ENCODE data around the gene MSANTD1. TPM values are rescaled to one million over a fixed set of nuclear protein-coding genes. Genes with fewer than 3 reads are reported as not detected.

The MSANTD1 gene
- total and polyA plus RNA-seq, 9 donors = 0.15 to 1.4 (median 0.87) TPM

DNA sequence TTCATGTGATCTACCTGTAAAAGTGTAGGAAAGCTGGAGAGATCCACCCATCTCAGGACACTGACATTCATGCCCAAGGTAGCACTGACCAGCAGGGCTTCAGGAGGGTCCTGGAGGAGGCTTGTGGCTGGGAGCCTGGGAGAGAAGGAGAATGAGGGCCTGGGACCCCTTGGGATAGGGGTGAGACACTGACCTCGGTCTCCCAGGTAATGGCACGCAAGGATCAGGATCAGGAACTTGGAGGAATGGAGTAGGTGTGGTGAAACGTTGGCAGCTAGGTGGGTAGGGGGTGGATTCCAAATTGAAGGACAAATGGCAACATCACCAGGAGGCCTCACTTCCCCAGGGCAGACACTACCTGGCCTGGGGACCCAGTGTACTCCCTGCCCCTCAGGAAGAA is 31.5 kb downstream of the MSANTD1 start:
- Histone ChIP-seq H3K27ac (no peak overlapping the region), H3K9me3 (no peaks in the 10 kb centered on the region), H3K4me1 (ENCODE audit: insufficient read depth) (no peaks in the 10 kb centered on the region), H3K36me3 (no peaks in the 10 kb centered on the region), H3K27me3 (no peaks in the 10 kb centered on the region), H3K4me3 (no peak overlapping the region)
- DNase-seq = no peak
- WGBS, 3 donors = 82 to 90% (median 84%) methylated on average over 3 of the region's 3 CpGs
- TF ChIP-seq, protein P1, sequence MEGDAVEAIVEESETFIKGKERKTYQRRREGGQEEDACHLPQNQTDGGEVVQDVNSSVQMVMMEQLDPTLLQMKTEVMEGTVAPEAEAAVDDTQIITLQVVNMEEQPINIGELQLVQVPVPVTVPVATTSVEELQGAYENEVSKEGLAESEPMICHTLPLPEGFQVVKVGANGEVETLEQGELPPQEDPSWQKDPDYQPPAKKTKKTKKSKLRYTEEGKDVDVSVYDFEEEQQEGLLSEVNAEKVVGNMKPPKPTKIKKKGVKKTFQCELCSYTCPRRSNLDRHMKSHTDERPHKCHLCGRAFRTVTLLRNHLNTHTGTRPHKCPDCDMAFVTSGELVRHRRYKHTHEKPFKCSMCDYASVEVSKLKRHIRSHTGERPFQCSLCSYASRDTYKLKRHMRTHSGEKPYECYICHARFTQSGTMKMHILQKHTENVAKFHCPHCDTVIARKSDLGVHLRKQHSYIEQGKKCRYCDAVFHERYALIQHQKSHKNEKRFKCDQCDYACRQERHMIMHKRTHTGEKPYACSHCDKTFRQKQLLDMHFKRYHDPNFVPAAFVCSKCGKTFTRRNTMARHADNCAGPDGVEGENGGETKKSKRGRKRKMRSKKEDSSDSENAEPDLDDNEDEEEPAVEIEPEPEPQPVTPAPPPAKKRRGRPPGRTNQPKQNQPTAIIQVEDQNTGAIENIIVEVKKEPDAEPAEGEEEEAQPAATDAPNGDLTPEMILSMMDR (IDR thresholded peaks at IDR 0.05) = no peak
- TF ChIP-seq EP300 (IDR thresholded peaks at IDR 0.05) (no peak), POLR2A (IDR thresholded peaks at IDR 0.05) (no peak)
- intact Hi-C loops (cut with DNase I) = no loop called here

GRCh38 chr4:3283483-3283882 is 34.5 kb downstream of the MSANTD1 start:
- intact Hi-C loops (cut with DNase I) = no loop called here
- no peak for DNase-seq
- H3K27ac ChIP-seq = no peak overlapping the region
- H3K4me3 ChIP-seq = no peak overlapping the region
- peaks cover 2% of the 10 kb centered on the region for H3K4me1 ChIP-seq (ENCODE audit: insufficient read depth)
- no peaks in the 10 kb centered on the region for H3K9me3 ChIP-seq
- H3K27me3 ChIP-seq = no peaks in the 10 kb centered on the region
- no peaks in the 10 kb centered on the region for H3K36me3 ChIP-seq
- 63 to 73% (median 64%) methylated on average over 6 of the region's 6 CpGs for WGBS, 3 donors
- TF ChIP-seq EP300 (IDR thresholded peaks at IDR 0.05) = no peak
- TF ChIP-seq, protein P1 (IDR thresholded peaks at IDR 0.05) = no peak
- no peak for TF ChIP-seq POLR2A (IDR thresholded peaks at IDR 0.05)

- intact Hi-C loops (cut with DNase I) = no loop called here
- DNase-seq = peak in 1 of 5 donors; percentile 19
- 49 to 57% (median 56%) methylated on average over 13 of the region's 13 CpGs for WGBS, 3 donors
Measured at GRCh38 chr4:3283916-3284315, 35.0 kb downstream of the MSANTD1 start.

GRCh38 chr4:3284734-3285557 is 36.0 kb downstream of the MSANTD1 start:
- Histone ChIP-seq H3K36me3 (no peaks in the 10 kb centered on the region), H3K9me3 (no peaks in the 10 kb centered on the region), H3K4me1 (ENCODE audit: insufficient read depth) (peaks cover 2% of the 10 kb centered on the region), H3K27me3 (no peaks in the 10 kb centered on the region), H3K27ac (no peak overlapping the region), H3K4me3 (no peak overlapping the region)
- TF ChIP-seq, protein P1 (IDR thresholded peaks at IDR 0.05) = no peak
- TF ChIP-seq POLR2A (IDR thresholded peaks at IDR 0.05) (no peak), EP300 (IDR thresholded peaks at IDR 0.05) (no peak)
- DNase-seq = peak in 1 of 5 donors; percentile 11
- WGBS, 3 donors = 73 to 77% (median 77%) methylated on average over 24 of the region's 24 CpGs
- intact Hi-C loops (cut with DNase I) = no loop called here

More at GRCh38 chr4:3283916-3284315, 35.0 kb downstream of the MSANTD1 start:
- H3K4me1 ChIP-seq (ENCODE audit: insufficient read depth) = peaks cover 2% of the 10 kb centered on the region
- H3K4me3 ChIP-seq = no peak overlapping the region
- no peaks in the 10 kb centered on the region for H3K9me3 ChIP-seq
- no peaks in the 10 kb centered on the region for H3K27me3 ChIP-seq
- no peak overlapping the region for H3K27ac ChIP-seq
- no peaks in the 10 kb centered on the region for H3K36me3 ChIP-seq
- no peak for TF ChIP-seq POLR2A (IDR thresholded peaks at IDR 0.05)
- TF ChIP-seq, protein P1 (IDR thresholded peaks at IDR 0.05) = no peak
- no peak for TF ChIP-seq EP300 (IDR thresholded peaks at IDR 0.05)

Measured in ovary (tissue), 9 donors.